GM23338 (cell line): Measurements from ENCODE around the gene PXYLP1.

Experiments
- CTCF ChIP-seq, 2 experiments: fragments of 200-600 bp in 1 of 2; sonication (generic) in 1 of 2; conservative IDR thresholded peaks; 2 replicates each; pipeline versions ENCODE4 v1.5.1 to v1.6.1; 2016 to 2017; ENCODE audit warnings: antibody characterized with exemption in 2 of 2, low read depth in 2 of 2, mild to moderate bottlenecking in 2 of 2, moderate library complexity in 1 of 2
- EZH2phosphoT487 ChIP-seq: fragments of 200-600 bp; sonication (generic); IDR thresholded peaks from one replicate; pipeline ENCODE4 v1.8.1; 2018; ENCODE audit warnings: antibody characterized with exemption; ENCODE audit not compliant: unreplicated experiment

GRCh38 chr3:141256820-141257219 lies 25.2 kb downstream of the PXYLP1 start:
- TF ChIP-seq EZH2phosphoT487 (no peak), CTCF (conservative IDR thresholded peaks at IDR 0.05; ENCODE audit: low read depth in 2 of 2) (no peak)
